ENCODE data around the gene NFS1. TPM values are rescaled to one million over a fixed set of nuclear protein-coding genes. Genes with fewer than 3 reads are reported as not detected.
A peak's percentile ranks its signal among the peaks of the same experiment; 100 is the strongest.

Gene NFS1
- total RNA-seq, 2 donors from 2014 or later = 27.0 to 37.4 TPM

- DNase-seq (ENCODE audit: low spot score) (no peak), ATAC-seq (no peak)
- Mint-ChIP-seq H3K27ac (peak overlapping the region; percentile 95 to 99), H3K4me1 (ENCODE audit: low read depth in 2 of 2) (peaks cover 55 to 62% of the 10 kb centered on the region in 2 donors), H3K4me3 (peak overlapping the region; percentile 84), H3K36me3 (no peaks in the 10 kb centered on the region), H3K27me3 (no peaks in the 10 kb centered on the region), H3K9me3 (no peaks in the 10 kb centered on the region)
These were observed 36.6 kb downstream of the NFS1 start for GRCh38 chr20:35662551-35662950.

GRCh38 chr20:35661908-35662307, 37.2 kb downstream of the NFS1 start:
- H3K4me1 Mint-ChIP-seq (ENCODE audit: low read depth in 2 of 2) = peaks cover 60 to 69% of the 10 kb centered on the region in 2 donors
- no peak for ATAC-seq
- H3K4me3 Mint-ChIP-seq = peak overlapping the region; percentile 84
- H3K27ac Mint-ChIP-seq = peak overlapping the region; percentile 95 to 99
- H3K36me3 Mint-ChIP-seq = no peaks in the 10 kb centered on the region
- no peaks in the 10 kb centered on the region for H3K27me3 Mint-ChIP-seq
- DNase-seq (ENCODE audit: low spot score) = no peak
- H3K9me3 Mint-ChIP-seq = no peaks in the 10 kb centered on the region

GRCh38 chr20:35661053-35661452, 38.1 kb downstream of the NFS1 start:
- no peak for ATAC-seq
- no peak for DNase-seq (ENCODE audit: low spot score)
- Mint-ChIP-seq H3K36me3 (no peaks in the 10 kb centered on the region), H3K27me3 (no peaks in the 10 kb centered on the region), H3K4me3 (peak overlapping the region; percentile 84), H3K4me1 (ENCODE audit: low read depth in 2 of 2) (peaks cover 60 to 70% of the 10 kb centered on the region in 2 donors), H3K27ac (peak overlapping the region; percentile 95 to 99), H3K9me3 (no peaks in the 10 kb centered on the region)

GRCh38 chr20:35660122-35660937, 38.8 kb downstream of the NFS1 start:
- Mint-ChIP-seq H3K36me3 (no peaks in the 10 kb centered on the region), H3K4me3 (peak overlapping the region; percentile 84), H3K27me3 (no peaks in the 10 kb centered on the region), H3K9me3 (no peaks in the 10 kb centered on the region), H3K27ac (peak overlapping the region; percentile 95 to 99), H3K4me1 (ENCODE audit: low read depth in 2 of 2) (peaks cover 60 to 70% of the 10 kb centered on the region in 2 donors)
- no peak for ATAC-seq
- no peak for DNase-seq (ENCODE audit: low spot score)

- Mint-ChIP-seq H3K27me3 (no peaks in the 10 kb centered on the region), H3K4me3 (peak overlapping the region; percentile 47)
These were observed 41.9 kb downstream of the NFS1 start for GRCh38 chr20:35657271-35657670.

GRCh38 chr20:35654415-35654814, 44.7 kb downstream of the NFS1 start:
- Mint-ChIP-seq H3K36me3 (peaks cover 4% of the 10 kb centered on the region), H3K27me3 (no peaks in the 10 kb centered on the region), H3K4me1 (ENCODE audit: low read depth in 2 of 2) (peaks cover 28 to 35% of the 10 kb centered on the region in 2 donors), H3K27ac (no peak overlapping the region), H3K4me3 (no peak overlapping the region), H3K9me3 (no peaks in the 10 kb centered on the region)
- ATAC-seq (no peak), DNase-seq (ENCODE audit: low spot score) (no peak)

More at GRCh38 chr20:35657271-35657670, 41.9 kb downstream of the NFS1 start:
- DNase-seq (ENCODE audit: low spot score) = no peak
- Mint-ChIP-seq H3K4me1 (ENCODE audit: low read depth in 2 of 2) (peaks cover 41 to 43% of the 10 kb centered on the region in 2 donors), H3K9me3 (no peaks in the 10 kb centered on the region), H3K27ac (peak overlapping the region; percentile 22 to 56), H3K36me3 (peaks cover 1% of the 10 kb centered on the region)
- no peak for ATAC-seq

- no peaks in the 10 kb centered on the region for H3K27me3 Mint-ChIP-seq
- ATAC-seq = no peak
- peaks cover 4% of the 10 kb centered on the region for H3K36me3 Mint-ChIP-seq
- H3K4me3 Mint-ChIP-seq = no peak overlapping the region
- peaks cover 24 to 32% of the 10 kb centered on the region in 2 donors for H3K4me1 Mint-ChIP-seq (ENCODE audit: low read depth in 2 of 2)
- H3K9me3 Mint-ChIP-seq = no peaks in the 10 kb centered on the region
- no peak for DNase-seq (ENCODE audit: low spot score)
- no peak overlapping the region for H3K27ac Mint-ChIP-seq
These were observed 45.3 kb downstream of the NFS1 start for GRCh38 chr20:35653893-35654292.

GRCh38 chr20:35653430-35653734, 45.8 kb downstream of the NFS1 start:
- DNase-seq (ENCODE audit: low spot score) (no peak), ATAC-seq (no peak)
- no peaks in the 10 kb centered on the region for H3K27me3 Mint-ChIP-seq
- H3K36me3 Mint-ChIP-seq = peaks cover 4% of the 10 kb centered on the region
- peaks cover 22 to 32% of the 10 kb centered on the region in 2 donors for H3K4me1 Mint-ChIP-seq (ENCODE audit: low read depth in 2 of 2)
- no peak overlapping the region for H3K27ac Mint-ChIP-seq
- no peak overlapping the region for H3K4me3 Mint-ChIP-seq
- no peaks in the 10 kb centered on the region for H3K9me3 Mint-ChIP-seq

- no peak for DNase-seq (ENCODE audit: low spot score)
- Mint-ChIP-seq H3K4me3 (no peak overlapping the region), H3K4me1 (ENCODE audit: low read depth in 2 of 2) (peaks cover 23 to 34% of the 10 kb centered on the region in 2 donors), H3K9me3 (no peaks in the 10 kb centered on the region), H3K27me3 (no peaks in the 10 kb centered on the region), H3K27ac (no peak overlapping the region), H3K36me3 (peaks cover 4% of the 10 kb centered on the region)
- peak in 1 of 2 donors; percentile 57 for ATAC-seq
These were observed 46.3 kb downstream of the NFS1 start for GRCh38 chr20:35652641-35653429.

GRCh38 chr20:35651958-35652357, 47.2 kb downstream of the NFS1 start:
- Mint-ChIP-seq H3K4me1 (ENCODE audit: low read depth in 2 of 2) (peaks cover 17 to 29% of the 10 kb centered on the region in 2 donors), H3K27me3 (no peaks in the 10 kb centered on the region), H3K27ac (no peak overlapping the region), H3K9me3 (no peaks in the 10 kb centered on the region), H3K36me3 (peaks cover 4% of the 10 kb centered on the region), H3K4me3 (no peak overlapping the region)
- ATAC-seq (no peak), DNase-seq (ENCODE audit: low spot score) (no peak)

- H3K9me3 Mint-ChIP-seq = no peaks in the 10 kb centered on the region
- H3K27me3 Mint-ChIP-seq = no peaks in the 10 kb centered on the region
- ATAC-seq (no peak), DNase-seq (ENCODE audit: low spot score) (no peak)
- peak overlapping the region; percentile 24 to 42 for H3K27ac Mint-ChIP-seq
- H3K4me3 Mint-ChIP-seq = no peak overlapping the region
- H3K36me3 Mint-ChIP-seq = peaks cover 4% of the 10 kb centered on the region
- peaks cover 24 to 35% of the 10 kb centered on the region in 2 donors for H3K4me1 Mint-ChIP-seq (ENCODE audit: low read depth in 2 of 2)
These were observed 48.5 kb downstream of the NFS1 start for GRCh38 chr20:35650632-35651031.

- Mint-ChIP-seq H3K27me3 (no peaks in the 10 kb centered on the region), H3K4me3 (no peak overlapping the region), H3K27ac (no peak overlapping the region), H3K9me3 (no peaks in the 10 kb centered on the region), H3K36me3 (peaks cover 4% of the 10 kb centered on the region), H3K4me1 (ENCODE audit: low read depth in 2 of 2) (peaks cover 40 to 47% of the 10 kb centered on the region in 2 donors)
- DNase-seq (ENCODE audit: low spot score) (no peak), ATAC-seq (no peak)
These were observed 50.3 kb downstream of the NFS1 start for GRCh38 chr20:35648836-35649235.

- Mint-ChIP-seq H3K36me3 (no peaks in the 10 kb centered on the region), H3K4me1 (ENCODE audit: low read depth in 2 of 2) (peaks cover 65% of the 10 kb centered on the region in 2 donors), H3K4me3 (no peak overlapping the region), H3K27ac (peak overlapping the region; percentile 3 to 73), H3K9me3 (no peaks in the 10 kb centered on the region), H3K27me3 (no peaks in the 10 kb centered on the region)
- no peak for ATAC-seq
- no peak for DNase-seq (ENCODE audit: low spot score)
These were observed 54.3 kb downstream of the NFS1 start for GRCh38 chr20:35644806-35645205.

GRCh38 chr20:35643045-35643444, 56.1 kb downstream of the NFS1 start:
- no peak overlapping the region for H3K4me3 Mint-ChIP-seq
- no peaks in the 10 kb centered on the region for H3K9me3 Mint-ChIP-seq
- H3K4me1 Mint-ChIP-seq (ENCODE audit: low read depth in 2 of 2) = peaks cover 62 to 68% of the 10 kb centered on the region in 2 donors
- H3K27ac Mint-ChIP-seq = peak overlapping the region in 1 of 2 donors; percentile 59
- no peaks in the 10 kb centered on the region for H3K36me3 Mint-ChIP-seq
- no peaks in the 10 kb centered on the region for H3K27me3 Mint-ChIP-seq
- ATAC-seq (no peak), DNase-seq (ENCODE audit: low spot score) (no peak)
